Posterior vena cava (tissue), 2 donors: ENCODE data around the gene PPP2R5D. TPM values are rescaled to one million over a fixed set of nuclear protein-coding genes. Genes with fewer than 3 reads are reported as not detected.
A peak's percentile ranks its signal among the peaks of the same experiment; 100 is the strongest.
"Not testable (repeated sequence)": the region's sequence is repeated elsewhere in the genome, so short reads cannot be mapped to it uniquely, and the experiment has no call there.

ENCODE experiments used
- DNase-seq: peaks from one replicate; pipeline ENCODE4 v3.0.0-alpha.2; 2020; ENCODE audit warnings: low spot score
- intact Hi-C, 2 donors: fragments of 100-400 bp; cut with DNase I; formaldehyde crosslinking; loops; one replicate each; pipeline versions ENCODE4 v1.14.1 to v1.14.2; 2022 to 2023
- long read RNA-seq, 2 donors: library from polyadenylated mRNA; unstranded; transcript quantifications; one replicate each; pipeline ENCODE4 v2.0.0, GENCODE V29; 2020 to 2021
- total RNA-seq, 2 donors: library from RNA; stranded (reverse); fragmentation: NEBNext Ultra II Directional; extraction: Animal tissue kit (Norgen Biotek cat#: 25700); gene quantifications; one replicate each; pipeline ENCODE4 v1.2.1, GENCODE V29; 2021
- donor health status: DM: yes; HTN: yes; CAD: no.
- donor health status: DM: yes; HTN: yes; CAD: no.

PPP2R5D gene
- 10 to 100 TPM; 26.0 to 33.5 TPM for total RNA-seq
- long read RNA-seq, donor 1, transcript PPP2R5D-208 (16 exons, 3,044 nt), result major isoform, 6 of 14 reads
- long read RNA-seq, donor 1, partial matches to known transcripts, result 6 of 14 reads
- long read RNA-seq, donor 1, other reads (novel, unspliced or antisense), result 2 of 14 reads
- long read RNA-seq, donor 2, transcript PPP2R5D-208 (16 exons, 3,044 nt), result major isoform, 7 of 36 reads
- long read RNA-seq, donor 2, transcript PPP2R5D-202 (16 exons, 2,894 nt), result minor isoform, 5 of 36 reads
- long read RNA-seq, donor 2, partial matches to known transcripts, result 21 of 36 reads
- long read RNA-seq, donor 2, other reads (novel, unspliced or antisense), result 3 of 36 reads

DNA sequence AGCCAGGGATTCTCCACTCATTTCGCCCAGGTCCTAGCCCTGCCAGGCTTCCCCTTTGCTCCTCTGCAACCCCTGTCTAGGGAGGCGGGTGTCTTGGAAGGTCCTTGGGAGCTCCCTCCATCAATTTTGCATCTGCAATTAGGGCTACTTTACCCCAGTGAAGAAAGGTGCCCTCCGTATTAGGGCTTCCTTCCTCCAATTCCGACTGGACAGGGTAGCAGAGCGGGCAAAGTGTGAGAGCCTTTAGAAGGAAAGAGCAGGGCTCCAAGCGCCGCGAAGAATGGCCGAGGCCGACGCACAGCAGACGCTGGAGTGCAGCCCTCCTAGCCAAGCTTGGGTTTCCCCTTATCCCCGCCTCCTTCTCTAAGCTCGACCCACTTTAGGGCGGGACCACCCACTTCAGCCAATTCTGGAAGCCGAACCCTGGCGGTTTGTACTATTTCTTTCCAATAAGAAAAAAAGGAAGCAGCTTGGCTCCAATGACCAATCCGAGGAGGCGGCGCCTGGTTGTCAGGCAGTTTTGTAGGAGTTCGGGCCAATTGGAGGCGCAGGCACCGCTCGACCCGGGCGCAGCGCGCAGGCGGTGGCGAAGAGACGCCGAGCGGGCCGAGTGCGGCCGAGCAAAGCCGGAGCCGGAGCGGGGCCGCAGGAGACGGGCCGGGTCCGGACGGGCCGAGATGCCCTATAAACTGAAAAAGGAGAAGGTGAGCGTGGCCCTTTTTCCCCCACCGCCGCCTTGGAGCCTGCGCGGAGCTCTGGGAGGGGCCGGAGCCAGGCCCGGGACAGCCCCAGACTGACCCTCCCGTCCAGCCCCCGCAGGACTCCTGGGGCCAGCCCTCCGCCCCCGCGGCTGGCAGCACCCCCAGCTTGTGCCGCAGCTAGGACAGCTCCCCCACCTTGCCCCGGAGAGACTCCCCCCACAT, at the start of gene PPP2R5D:
Gene PPP2R5D (plus strand): TSS at position 570 of the 923 bp plus-strand sequence. CDS start 108 bp downstream, at position 678.
- peak; percentile 99 for DNase-seq
- intact Hi-C loops, result no loop called here

DNA sequence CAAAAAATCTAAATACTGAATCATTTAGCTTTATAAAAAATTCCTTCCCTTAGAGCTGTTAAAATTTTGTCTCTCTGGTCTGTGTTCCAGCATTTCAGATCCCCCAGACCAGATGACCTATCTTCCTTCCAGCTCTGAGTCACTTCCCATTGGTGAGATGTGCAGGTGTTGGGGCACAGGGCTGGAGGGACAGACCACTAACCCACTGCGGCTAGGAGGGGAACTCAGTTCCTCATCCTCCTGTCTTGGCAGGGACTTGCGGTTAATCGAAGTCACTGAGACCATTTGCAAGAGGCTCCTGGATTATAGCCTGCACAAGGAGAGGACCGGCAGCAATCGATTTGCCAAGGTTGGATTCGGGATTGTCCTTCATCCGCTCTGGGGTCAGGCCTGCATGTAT, 49.0 kb upstream of the PPP2R5D start:
- intact Hi-C loops, result loop anchor here in 1 of 2 donors (5.0 kb wide), 1 partner anchor 42 kb away; the partner anchor contains the start of gene PEX6
- no peak for DNase-seq

DNA sequence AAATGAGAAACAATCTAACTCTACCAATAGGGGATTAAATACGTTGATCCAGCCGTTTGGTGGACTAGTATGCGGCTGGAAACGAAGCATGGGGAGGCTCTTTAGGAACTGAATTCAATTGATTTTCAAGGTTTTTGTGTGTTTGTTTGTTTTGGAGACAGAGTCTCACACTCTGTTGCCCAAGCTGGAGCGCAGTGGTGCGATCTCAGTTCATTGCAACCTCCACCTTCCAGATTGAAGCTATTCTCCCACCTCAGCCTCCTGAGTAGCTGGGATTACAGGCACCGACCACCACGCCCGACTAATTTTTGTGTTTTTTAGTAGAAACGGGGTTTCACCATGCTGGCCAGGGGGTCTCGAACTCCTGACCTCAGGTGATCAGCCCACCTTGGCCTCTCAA, 48.0 kb upstream of the PPP2R5D start:
- no peak for DNase-seq
- intact Hi-C loops, result loop anchor here in 1 of 2 donors (5.0 kb wide), 1 partner anchor 41 kb away; the partner anchor contains the start of gene PEX6

DNA sequence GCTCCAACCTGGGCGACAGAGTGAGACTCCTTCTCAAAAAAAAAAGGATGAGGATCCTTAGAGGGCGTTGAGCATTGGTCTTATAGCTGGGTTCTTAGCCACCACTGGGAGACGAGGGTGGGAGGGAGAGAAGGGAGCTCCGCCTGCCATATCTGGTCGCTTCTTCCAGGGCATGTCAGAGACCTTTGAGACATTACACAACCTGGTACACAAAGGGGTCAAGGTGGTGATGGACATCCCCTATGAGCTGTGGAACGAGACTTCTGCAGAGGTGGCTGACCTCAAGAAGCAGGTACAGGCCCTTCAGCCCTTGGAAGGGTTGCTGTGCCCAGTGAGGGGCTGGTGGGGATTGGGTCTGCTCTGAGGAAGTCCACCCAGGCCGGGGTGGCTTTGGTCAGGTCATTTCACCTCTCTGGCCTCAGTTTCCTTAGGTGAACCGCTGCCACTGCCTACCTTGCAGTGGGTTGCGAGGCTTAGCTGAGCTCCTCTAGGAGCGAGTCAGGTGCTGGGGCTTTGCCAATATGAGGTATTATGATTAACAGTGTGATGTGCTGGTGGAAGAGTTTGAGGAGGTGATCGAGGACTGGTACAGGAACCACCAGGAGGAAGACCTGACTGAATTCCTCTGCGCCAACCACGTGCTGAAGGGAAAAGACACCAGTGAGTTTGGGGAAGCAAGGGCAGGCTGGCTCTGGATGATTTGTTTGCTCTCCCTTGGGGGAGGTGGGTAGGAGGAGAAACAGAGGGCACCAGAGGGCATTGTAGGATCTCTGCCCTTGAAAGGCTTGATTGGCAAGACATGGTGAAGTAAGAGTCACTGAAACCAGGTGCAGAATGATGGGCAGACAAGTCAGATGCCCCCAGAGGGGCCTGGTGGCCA, 46.6 kb upstream of the PPP2R5D start:
- intact Hi-C loops, result loop anchor here in 1 of 2 donors (5.0 kb wide), 1 partner anchor 40 kb away; the partner anchor contains the start of gene PEX6
- no peak for DNase-seq

DNA sequence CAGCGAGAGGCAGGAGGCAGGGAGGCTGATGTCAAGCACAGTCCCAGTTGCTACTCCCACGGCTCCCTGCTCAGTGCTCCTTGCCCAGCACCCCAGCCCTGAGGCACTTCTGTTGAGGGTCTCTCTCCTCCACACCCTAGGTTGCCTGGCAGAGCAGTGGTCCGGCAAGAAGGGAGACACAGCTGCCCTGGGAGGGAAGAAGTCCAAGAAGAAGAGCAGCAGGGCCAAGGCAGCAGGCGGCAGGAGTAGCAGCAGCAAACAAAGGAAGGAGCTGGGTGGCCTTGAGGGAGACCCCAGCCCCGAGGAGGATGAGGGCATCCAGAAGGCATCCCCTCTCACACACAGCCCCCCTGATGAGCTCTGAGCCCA, 46.0 kb upstream of the PPP2R5D start:
- intact Hi-C loops, result loop anchor here in 1 of 2 donors (5.0 kb wide), 1 partner anchor 39 kb away; the partner anchor contains the start of gene PEX6

DNA sequence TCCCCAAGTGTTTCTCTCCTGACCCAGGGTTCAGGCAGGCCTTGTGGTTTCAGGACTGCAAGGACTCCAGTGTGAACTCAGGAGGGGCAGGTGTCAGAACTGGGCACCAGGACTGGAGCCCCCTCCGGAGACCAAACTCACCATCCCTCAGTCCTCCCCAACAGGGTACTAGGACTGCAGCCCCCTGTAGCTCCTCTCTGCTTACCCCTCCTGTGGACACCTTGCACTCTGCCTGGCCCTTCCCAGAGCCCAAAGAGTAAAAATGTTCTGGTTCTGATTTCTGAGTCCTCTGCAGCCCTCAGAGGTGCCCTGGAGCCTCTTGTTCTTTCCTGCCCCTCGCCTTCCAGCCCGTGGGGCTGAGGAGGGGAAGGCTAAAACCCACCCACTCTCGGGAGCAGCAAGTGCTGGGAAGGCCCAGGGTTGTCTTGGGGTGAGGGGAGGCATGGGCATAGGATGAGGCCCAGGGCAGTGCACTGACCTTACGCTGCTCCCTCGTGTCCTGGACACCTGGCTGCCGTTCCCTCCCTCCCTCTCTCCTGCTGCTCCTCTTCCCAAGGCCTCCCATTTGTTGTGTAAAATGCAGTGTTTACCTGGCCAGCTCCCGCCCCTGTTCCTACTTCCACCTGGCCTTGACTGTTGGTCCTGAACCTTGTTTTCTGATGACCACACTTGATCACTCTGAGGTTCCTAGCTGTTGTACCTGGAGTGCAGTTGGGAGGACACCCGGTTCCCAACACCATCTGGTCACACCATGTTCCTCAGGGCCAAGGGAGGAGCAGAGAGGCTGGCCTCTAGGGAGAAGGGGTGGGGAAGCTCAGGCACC, 45.2 kb upstream of the PPP2R5D start:
- intact Hi-C loops, result loop anchor here in 1 of 2 donors (5.0 kb wide), 1 partner anchor 38 kb away; the partner anchor contains the start of gene PEX6
- DNase-seq, result no peak

More for the DNA sequence above, 46.0 kb upstream of the PPP2R5D start:
- no peak for DNase-seq

DNA sequence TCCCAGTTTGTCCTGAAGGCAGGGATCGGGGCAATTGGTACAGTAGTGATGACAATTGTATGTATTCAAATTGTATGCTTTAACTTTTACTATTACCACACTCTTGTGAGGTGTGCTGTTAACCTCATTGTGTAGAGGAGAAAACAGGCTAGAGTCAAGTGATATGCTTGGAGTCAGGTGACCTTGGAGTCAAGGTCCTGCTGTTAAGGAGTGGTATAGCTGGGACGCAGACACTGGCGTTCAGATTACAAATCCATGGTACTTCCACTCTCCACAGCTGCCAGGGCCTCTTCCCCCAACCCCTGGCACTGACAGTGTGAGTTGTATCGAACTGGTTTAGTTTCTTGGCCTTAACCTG, 44.6 kb upstream of the PPP2R5D start:
- no peak for DNase-seq
- intact Hi-C loops, result loop anchor here in 1 of 2 donors (5.0 kb wide), 1 partner anchor 38 kb away; the partner anchor contains the start of gene PEX6

DNA sequence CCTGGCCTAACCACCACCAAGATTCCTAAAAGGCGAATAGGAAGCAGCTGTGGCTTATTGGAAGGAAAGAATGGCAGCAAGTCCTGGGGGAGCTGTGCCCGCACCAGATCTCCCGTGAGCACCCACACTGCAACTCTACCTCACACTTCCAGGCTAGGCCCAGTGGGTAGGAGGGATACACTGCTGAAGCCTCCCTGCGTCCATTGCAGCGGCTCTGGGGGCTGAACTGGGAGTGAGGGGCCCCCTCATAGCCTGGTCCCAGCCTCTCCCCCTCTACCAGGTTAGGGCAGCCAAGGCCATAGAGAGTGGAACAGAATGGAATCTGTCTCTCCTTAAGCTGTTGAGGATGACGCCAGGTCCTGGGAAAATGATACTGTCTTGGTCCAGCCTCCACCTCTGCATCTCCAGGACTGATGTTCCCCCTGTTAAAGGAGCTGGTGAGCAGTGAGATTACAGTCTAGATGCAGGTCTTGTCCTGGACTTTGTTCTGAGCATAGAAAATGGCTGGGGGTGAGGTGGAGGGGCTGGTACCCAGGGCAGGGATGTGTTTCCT, 43.8 kb upstream of the PPP2R5D start:
- no peak for DNase-seq
- intact Hi-C loops, result no loop called here

DNA sequence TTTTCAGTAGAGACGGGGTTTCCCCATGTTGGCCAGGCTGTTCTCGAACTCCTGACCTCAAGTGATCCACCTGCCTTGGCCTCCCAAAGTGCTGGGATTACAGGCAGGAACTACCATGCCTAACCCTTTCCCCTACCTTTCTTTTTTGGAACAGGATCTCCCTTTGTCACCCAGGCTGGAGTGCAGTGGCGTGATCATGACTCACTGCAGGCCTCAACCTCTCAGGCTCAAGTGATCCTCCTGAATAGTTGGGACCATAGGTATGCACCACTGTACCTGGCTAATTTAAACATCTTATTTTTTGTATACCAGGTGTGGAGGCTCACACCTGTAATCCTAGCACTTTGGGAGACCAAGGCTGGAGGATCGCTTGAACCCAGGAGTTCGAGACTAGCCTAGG, 43.0 kb upstream of the PPP2R5D start:
- DNase-seq, intact Hi-C loops: not testable (repeated sequence)

DNA sequence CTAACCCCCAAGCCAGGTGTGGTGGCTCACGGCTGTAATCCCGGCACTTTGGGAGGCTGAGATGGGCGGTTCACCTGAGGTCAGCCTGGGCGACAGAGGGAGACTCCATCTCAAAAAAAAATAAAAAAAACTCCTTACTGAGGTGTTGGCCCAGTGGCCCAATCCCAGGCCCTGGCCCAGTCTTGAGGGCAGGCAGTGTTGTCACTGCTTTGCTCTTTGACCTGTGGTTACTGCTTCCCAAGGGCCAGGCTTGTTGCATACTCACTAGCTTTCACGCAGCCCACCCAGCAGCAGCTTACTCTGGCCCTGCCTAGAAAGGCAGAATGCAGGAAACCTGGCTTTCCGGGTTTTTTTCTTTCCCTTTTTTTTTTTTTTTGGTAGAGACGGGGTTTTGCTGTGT, 41.9 kb upstream of the PPP2R5D start:
- no peak for DNase-seq
- intact Hi-C loops, result no loop called here

DNA sequence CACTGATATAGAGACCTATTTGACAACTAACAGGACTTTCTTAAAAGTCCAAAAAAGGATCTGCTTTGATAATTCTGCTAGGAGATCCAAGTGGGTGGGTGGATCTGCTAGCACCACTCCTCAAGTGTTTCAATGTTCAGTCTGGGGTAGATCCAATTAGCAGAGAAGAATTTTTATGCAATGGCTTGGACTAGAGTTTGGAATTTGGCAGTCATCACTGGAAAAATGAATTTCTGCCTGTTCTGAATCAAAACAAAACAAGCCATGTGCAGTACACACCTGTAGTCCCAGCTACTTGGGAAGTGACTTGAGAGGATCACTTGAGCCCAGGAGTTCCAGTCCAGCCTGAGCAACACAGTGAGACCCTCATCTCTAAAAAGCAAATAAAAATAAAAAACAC, 36.4 kb upstream of the PPP2R5D start:
- no peak for DNase-seq
- intact Hi-C loops, result no loop called here

DNA sequence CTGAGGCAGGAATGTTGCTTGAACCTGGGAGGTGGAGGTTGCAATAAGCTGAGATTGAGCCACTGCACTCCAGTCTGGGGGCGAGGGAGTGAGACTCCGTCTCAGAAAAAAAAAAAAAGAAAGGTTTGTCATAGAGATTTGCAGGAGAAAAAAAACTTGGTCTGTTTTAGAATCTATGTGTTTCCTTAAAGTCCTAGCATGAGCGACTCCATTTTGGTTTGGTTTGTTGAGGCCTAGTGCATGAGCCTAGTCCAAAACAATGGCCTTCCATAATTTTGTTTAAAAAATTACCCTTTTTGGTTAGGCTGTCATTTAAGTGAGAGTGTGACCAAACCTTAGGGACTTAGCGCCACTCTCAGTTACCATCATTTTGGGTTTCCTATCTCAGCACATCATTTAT, 32.0 kb upstream of the PPP2R5D start:
- intact Hi-C loops, result no loop called here
- no peak for DNase-seq

DNA sequence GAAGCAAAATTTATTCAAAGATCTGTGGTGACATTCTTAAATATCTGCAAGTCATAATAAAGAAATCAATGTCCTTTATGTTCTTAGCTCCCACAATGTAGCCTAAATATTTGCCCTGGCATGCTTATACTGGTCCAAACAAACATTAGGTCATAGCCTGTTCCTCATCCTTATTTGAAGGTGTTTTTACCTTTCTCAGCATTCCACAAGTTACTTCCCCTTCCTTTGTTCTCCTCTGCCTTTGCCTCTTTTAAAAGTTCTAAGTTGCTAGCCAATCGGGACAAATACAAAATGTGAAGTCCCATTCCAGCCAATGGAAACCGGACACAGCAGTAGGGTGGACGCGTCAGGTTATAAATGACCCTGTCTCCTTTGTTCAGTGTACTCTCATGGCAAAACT, 30.0 kb upstream of the PPP2R5D start:
- intact Hi-C loops, DNase-seq: not testable (repeated sequence)

DNA sequence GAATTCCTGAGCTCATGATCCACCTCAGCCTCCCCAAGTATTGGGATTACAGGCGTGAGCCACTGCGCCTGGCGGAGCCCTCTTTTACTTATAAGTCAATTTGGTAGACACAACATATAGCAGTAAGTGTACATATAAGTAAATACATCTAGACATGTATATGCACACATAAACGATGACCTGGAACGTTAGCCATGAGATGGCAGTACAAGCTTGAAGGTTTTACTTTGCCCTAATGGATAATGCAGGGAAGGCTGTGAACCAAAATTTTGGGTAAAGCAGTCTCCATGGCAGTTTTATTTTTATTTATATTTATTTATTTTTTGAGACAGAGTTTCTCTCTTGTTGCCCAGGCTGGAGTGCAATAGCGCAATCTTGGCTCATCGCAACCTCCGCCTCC, 26.2 kb upstream of the PPP2R5D start:
- intact Hi-C loops, result no loop called here
- DNase-seq, result no peak

DNA sequence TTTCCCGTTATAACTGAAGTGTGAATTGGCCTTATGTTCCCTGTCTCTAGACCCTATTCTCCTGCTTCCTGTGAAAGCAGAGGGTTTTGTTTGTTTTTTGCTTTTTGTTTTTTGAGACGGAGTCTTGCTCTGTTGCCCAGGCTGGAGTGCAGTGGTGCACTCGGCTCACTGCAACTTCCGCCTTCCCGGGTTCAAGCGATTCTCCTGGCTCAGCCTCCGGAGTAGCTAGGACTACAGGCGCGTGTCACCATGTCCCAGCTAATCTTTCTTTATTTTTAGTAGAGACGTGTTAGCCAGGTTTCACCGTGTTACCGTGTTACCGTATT, 24.5 kb upstream of the PPP2R5D start:
- no peak for DNase-seq
- intact Hi-C loops, result no loop called here

DNA sequence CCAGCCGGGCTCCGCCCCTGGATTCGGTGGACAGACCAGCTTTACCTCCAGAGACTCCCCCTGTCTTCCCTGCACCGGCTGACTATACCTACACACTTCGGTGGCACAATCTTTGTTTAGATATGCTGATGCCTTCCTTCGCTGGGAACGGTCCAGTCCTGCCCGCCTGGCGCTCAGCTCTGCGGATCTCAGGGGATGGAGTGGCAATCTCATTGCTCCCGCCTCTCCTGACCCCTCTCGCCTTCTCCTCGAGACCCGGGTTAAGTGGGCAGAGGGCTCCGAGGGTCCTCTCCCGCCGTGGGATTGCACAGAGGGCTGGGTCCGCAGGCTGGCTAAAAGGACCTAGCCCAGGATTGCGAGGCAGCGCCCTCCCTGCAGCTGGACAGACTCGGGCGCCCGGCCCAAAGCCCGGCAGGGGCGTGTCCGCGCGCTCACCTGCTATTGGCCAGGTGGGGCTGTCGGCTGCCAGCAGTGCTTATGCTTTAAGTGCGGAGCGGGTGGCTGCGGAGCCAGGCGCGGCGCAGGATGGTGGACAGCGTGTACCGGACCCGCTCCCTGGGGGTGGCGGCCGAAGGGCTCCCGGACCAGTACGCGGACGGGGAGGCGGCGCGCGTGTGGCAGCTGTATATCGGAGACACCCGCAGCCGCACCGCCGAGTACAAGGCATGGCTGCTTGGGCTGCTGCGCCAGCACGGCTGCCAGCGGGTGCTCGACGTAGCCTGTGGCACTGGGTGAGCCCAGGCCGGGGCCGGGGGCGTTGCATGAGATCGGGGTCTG, 23.9 kb upstream of the PPP2R5D start, which contains the start of gene GNMT:
Gene GNMT (plus strand): TSS at position 512 of the 777 bp plus-strand sequence. CDS start 14 bp downstream, at position 526.
- intact Hi-C loops, result no loop called here
- DNase-seq, result no peak

DNA sequence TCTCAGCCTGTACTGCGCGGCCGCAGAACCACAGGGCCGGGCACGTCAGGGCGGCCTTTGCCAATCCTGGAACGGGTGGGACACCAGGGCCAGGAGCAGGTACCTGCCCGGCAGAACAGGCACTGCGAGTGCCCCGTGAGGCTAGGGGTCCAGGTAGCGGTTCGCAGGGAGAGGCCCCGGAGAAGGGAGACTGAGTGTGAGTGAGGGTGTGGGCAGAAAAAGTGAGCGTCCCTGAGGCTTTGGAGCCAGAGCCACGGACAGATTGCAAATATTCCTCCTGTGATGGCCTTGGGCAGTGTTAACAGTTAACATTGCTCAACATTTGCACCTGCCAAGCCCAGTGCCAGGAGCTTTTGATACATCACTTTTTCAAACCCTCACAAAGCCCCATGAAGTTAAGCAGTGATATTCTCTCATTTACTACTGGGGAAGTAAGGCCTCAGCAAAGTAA, 23.3 kb upstream of the PPP2R5D start:
- intact Hi-C loops, result no loop called here

More for the DNA sequence above, 23.3 kb upstream of the PPP2R5D start:
- DNase-seq, result no peak
